Fibroblast of lung (primary cell): Measurements from ENCODE around the gene CPNE2. TPM values are rescaled to one million over a fixed set of nuclear protein-coding genes. Genes with fewer than 3 reads are reported as not detected.

Source experiments
- DNase-seq, 2 donors: peaks; one replicate each; pipeline versions ENCODE4 v3.0.0 to v3.0.0-alpha.2; 2010; ENCODE audit warnings: low read depth in 2 of 2
- H2AFZ ChIP-seq: 2 replicates; pipeline ENCODE4 v1.5.1; 2012; ENCODE audit warnings: low read length, control low read depth, inconsistent platforms
- H3K27ac ChIP-seq: 2 replicates; pipeline ENCODE4 v1.5.1; 2011; ENCODE audit warnings: low read length, control low read depth; ENCODE audit not compliant: insufficient read depth
- H3K27me3 ChIP-seq: 2 replicates; pipeline ENCODE4 v1.5.1; 2011; ENCODE audit warnings: mild to moderate bottlenecking, low read length; ENCODE audit not compliant: control insufficient read depth, insufficient read depth
- H3K36me3 ChIP-seq: 2 replicates; pipeline ENCODE4 v1.5.1; 2011; ENCODE audit warnings: low read length; ENCODE audit not compliant: control insufficient read depth, insufficient read depth
- H3K4me1 ChIP-seq: 2 replicates; pipeline ENCODE4 v1.5.1; 2011; ENCODE audit warnings: low read length; ENCODE audit not compliant: control insufficient read depth, insufficient read depth; ENCODE audit errors: extremely low read depth
- H3K4me2 ChIP-seq: 2 replicates; pipeline ENCODE4 v1.5.1; 2011; ENCODE audit warnings: low read length, control low read depth; ENCODE audit not compliant: insufficient read depth; ENCODE audit errors: extremely low read depth
- H3K4me3 ChIP-seq, 4 experiments: fragments of 200-600 bp in 1 of 4; sonication (generic) in 1 of 4; replicated peaks in 1 of 4; 2 replicates each; pipeline ENCODE4 v1.5.1; 2011 to 2016; ENCODE audit warnings: low read length in 4 of 4, low read depth in 3 of 4, mild to moderate bottlenecking in 3 of 4, control low read depth in 2 of 4, inconsistent platforms in 1 of 4, mixed read lengths in 1 of 4; ENCODE audit not compliant: insufficient read depth in 1 of 4; ENCODE audit errors: control extremely low read depth in 1 of 4
- H3K79me2 ChIP-seq: 2 replicates; pipeline ENCODE4 v1.5.1; 2012; ENCODE audit warnings: mild to moderate bottlenecking, low read length, inconsistent platforms; ENCODE audit not compliant: control insufficient read depth, insufficient read depth
- H3K9ac ChIP-seq: 2 replicates; pipeline ENCODE4 v1.5.1; 2011; ENCODE audit warnings: mild to moderate bottlenecking, low read length, control low read depth; ENCODE audit not compliant: insufficient read depth
- H3K9me3 ChIP-seq: 2 replicates; pipeline ENCODE4 v1.5.1; 2012; ENCODE audit warnings: low read depth, low read length; ENCODE audit not compliant: control insufficient read depth, insufficient read depth
- H4K20me1 ChIP-seq: 2 replicates; pipeline ENCODE4 v1.5.1; 2011; ENCODE audit warnings: low read length; ENCODE audit not compliant: control insufficient read depth, insufficient read depth; ENCODE audit errors: extremely low read depth
- CTCF ChIP-seq, 2 donors: IDR thresholded peaks in 1 of 2; conservative IDR thresholded peaks in 1 of 2; 1 replicate in 1 of 2; 2 replicates in 1 of 2; pipeline ENCODE4 v1.5.1; 2011 to 2012; ENCODE audit warnings: low read length in 2 of 2, control low read depth in 1 of 2, inconsistent platforms in 1 of 2, low read depth in 1 of 2, mild to moderate bottlenecking in 1 of 2
- EZH2 ChIP-seq: IDR thresholded peaks from 2 replicates; pipeline ENCODE4 v1.5.1; 2012; ENCODE audit warnings: low read length, control low read depth, mild to moderate bottlenecking; ENCODE audit errors: missing control alignments
- polyA plus RNA-seq, 2 donors: library from polyadenylated mRNA; depleted of rRNA in 1 of 2; stranded (reverse) in 1 of 2; unstranded in 1 of 2; fragments of >200 nt; gene quantifications; 2 replicates each; pipeline ENCODE4 v1.2.1, GENCODE V29; 2011 to 2012; ENCODE audit warnings: missing spikeins in 1 of 2
- total RNA-seq: library from RNA; depleted of rRNA; stranded (reverse); fragments of >200 nt; gene quantifications from 2 replicates; pipeline ENCODE4 v1.2.1, GENCODE V29; 2014

CPNE2 gene
- total and polyA plus RNA-seq, 2 donors (not counting 1 experiment from before 2014, with no cell fraction given): 20.5 to 39.6 TPM

GRCh38 chr16:57064995-57065394 lies 27.4 kb upstream of the CPNE2 start:
- Histone ChIP-seq H3K36me3 (peaks cover 4% of the 10 kb centered on the region), H3K27me3 (no peaks in the 10 kb centered on the region), H3K4me3 (no peak overlapping the region), H3K79me2 (no peaks in the 10 kb centered on the region), H3K4me2 (no peak overlapping the region), H3K27ac (no peak overlapping the region), H3K9ac (no peak overlapping the region), H2AFZ (no peak overlapping the region), H3K4me1 (peaks cover 17% of the 10 kb centered on the region), H4K20me1 (no peaks in the 10 kb centered on the region), H3K9me3 (no peaks in the 10 kb centered on the region)
- no peak for TF ChIP-seq EZH2
- TF ChIP-seq CTCF (conservative IDR thresholded peaks at IDR 0.05 in 1 of 2, IDR thresholded peaks at IDR 0.05 in 1 of 2; ENCODE audit: low read depth in 1 of 2, low read length in 2 of 2): no peak
- DNase-seq: no peak

- no peak for TF ChIP-seq EZH2
- no peak for TF ChIP-seq CTCF (conservative IDR thresholded peaks at IDR 0.05 in 1 of 2, IDR thresholded peaks at IDR 0.05 in 1 of 2; ENCODE audit: low read depth in 1 of 2, low read length in 2 of 2)
- H4K20me1 ChIP-seq: no peaks in the 10 kb centered on the region
- no peak overlapping the region for H2AFZ ChIP-seq
- H3K36me3 ChIP-seq: no peaks in the 10 kb centered on the region
- H3K9me3 ChIP-seq: no peaks in the 10 kb centered on the region
- no peak overlapping the region for H3K27ac ChIP-seq
- DNase-seq: no peak
- H3K79me2 ChIP-seq: no peaks in the 10 kb centered on the region
- H3K27me3 ChIP-seq: no peaks in the 10 kb centered on the region
- H3K9ac ChIP-seq: no peak overlapping the region
- no peak overlapping the region for H3K4me3 ChIP-seq
- H3K4me1 ChIP-seq: peaks cover 2% of the 10 kb centered on the region
- no peak overlapping the region for H3K4me2 ChIP-seq
Observed at GRCh38 chr16:57066625-57067024, 25.8 kb upstream of the CPNE2 start.

GRCh38 chr16:57067347-57067746 lies 25.0 kb upstream of the CPNE2 start:
- H3K27ac ChIP-seq: no peak overlapping the region
- H3K4me1 ChIP-seq: peaks cover 2% of the 10 kb centered on the region
- H3K27me3 ChIP-seq: no peaks in the 10 kb centered on the region
- no peaks in the 10 kb centered on the region for H3K9me3 ChIP-seq
- H4K20me1 ChIP-seq: no peaks in the 10 kb centered on the region
- no peaks in the 10 kb centered on the region for H3K36me3 ChIP-seq
- no peak overlapping the region for H3K4me2 ChIP-seq
- TF ChIP-seq CTCF (conservative IDR thresholded peaks at IDR 0.05 in 1 of 2, IDR thresholded peaks at IDR 0.05 in 1 of 2; ENCODE audit: low read depth in 1 of 2, low read length in 2 of 2) (no peak), EZH2 (no peak)
- H2AFZ ChIP-seq: no peak overlapping the region
- H3K79me2 ChIP-seq: no peaks in the 10 kb centered on the region
- DNase-seq: no peak
- H3K9ac ChIP-seq: no peak overlapping the region
- H3K4me3 ChIP-seq: no peak overlapping the region
